ENCODE measurements around the gene GMPR. TPM values are rescaled to one million over a fixed set of nuclear protein-coding genes. Genes with fewer than 3 reads are reported as not detected.
A peak's percentile ranks its signal among the peaks of the same experiment; 100 is the strongest.

The GMPR gene
- total and polyA plus RNA-seq, 9 donors, result 27.0 to 66.6 (median 51.6) TPM

- Histone ChIP-seq H3K9me3 (replicated peaks; ENCODE audit: control insufficient read depth, low read depth, low read length) (no peaks in the 10 kb centered on the region), H3K27me3 (ENCODE audit: control insufficient read depth, insufficient read depth, low read length) (no peaks in the 10 kb centered on the region), H3K27ac (ENCODE audit: low read length) (no peak overlapping the region), H3K4me1 (ENCODE audit: control insufficient read depth, insufficient read depth, low read length) (peaks cover 56% of the 10 kb centered on the region), H3K4me3 (ENCODE audit: low read length) (no peak overlapping the region), H3K36me3 (ENCODE audit: control insufficient read depth, insufficient read depth, low read length) (no peaks in the 10 kb centered on the region)
- DNase-seq, result no peak
- WGBS (ENCODE audit: insufficient coverage), result 60% methylated on average over 1 of the region's 3 CpGs
Measured at GRCh38 chr6:16333580-16333979, 95.2 kb downstream of the GMPR start.

- peak overlapping the region; percentile 51 for H3K27ac ChIP-seq (ENCODE audit: low read length)
- H3K4me3 ChIP-seq (ENCODE audit: low read length), result no peak overlapping the region
- H3K4me1 ChIP-seq (ENCODE audit: control insufficient read depth, insufficient read depth, low read length), result peaks cover 61% of the 10 kb centered on the region
- WGBS (ENCODE audit: insufficient coverage), result 60% methylated on average over 3 of the region's 3 CpGs
- peak; percentile 79 for DNase-seq
- H3K27me3 ChIP-seq (ENCODE audit: control insufficient read depth, insufficient read depth, low read length), result no peaks in the 10 kb centered on the region
- H3K9me3 ChIP-seq (replicated peaks; ENCODE audit: control insufficient read depth, low read depth, low read length), result no peaks in the 10 kb centered on the region
- no peaks in the 10 kb centered on the region for H3K36me3 ChIP-seq (ENCODE audit: control insufficient read depth, insufficient read depth, low read length)
Measured at GRCh38 chr6:16334671-16335070, 96.3 kb downstream of the GMPR start.

GRCh38 chr6:16335176-16335575, 96.8 kb downstream of the GMPR start:
- no peak for DNase-seq
- no peaks in the 10 kb centered on the region for H3K27me3 ChIP-seq (ENCODE audit: control insufficient read depth, insufficient read depth, low read length)
- 64% methylated on average over 7 of the region's 10 CpGs for WGBS (ENCODE audit: insufficient coverage)
- H3K4me1 ChIP-seq (ENCODE audit: control insufficient read depth, insufficient read depth, low read length), result peaks cover 61% of the 10 kb centered on the region
- no peaks in the 10 kb centered on the region for H3K9me3 ChIP-seq (replicated peaks; ENCODE audit: control insufficient read depth, low read depth, low read length)
- peak overlapping the region; percentile 51 for H3K27ac ChIP-seq (ENCODE audit: low read length)
- H3K36me3 ChIP-seq (ENCODE audit: control insufficient read depth, insufficient read depth, low read length), result no peaks in the 10 kb centered on the region
- H3K4me3 ChIP-seq (ENCODE audit: low read length), result no peak overlapping the region

- DNase-seq, result peak; percentile 65
- H3K4me3 ChIP-seq (ENCODE audit: low read length), result no peak overlapping the region
- no peaks in the 10 kb centered on the region for H3K36me3 ChIP-seq (ENCODE audit: control insufficient read depth, insufficient read depth, low read length)
- H3K9me3 ChIP-seq (replicated peaks; ENCODE audit: control insufficient read depth, low read depth, low read length), result no peaks in the 10 kb centered on the region
- WGBS (ENCODE audit: insufficient coverage), result 20% methylated on average over 2 of the region's 6 CpGs
- peaks cover 59% of the 10 kb centered on the region for H3K4me1 ChIP-seq (ENCODE audit: control insufficient read depth, insufficient read depth, low read length)
- peak overlapping the region; percentile 94 for H3K27ac ChIP-seq (ENCODE audit: low read length)
- H3K27me3 ChIP-seq (ENCODE audit: control insufficient read depth, insufficient read depth, low read length), result no peaks in the 10 kb centered on the region
Measured at GRCh38 chr6:16336056-16336818, 97.8 kb downstream of the GMPR start.

- DNase-seq, result peak; percentile 92
- Histone ChIP-seq H3K4me3 (ENCODE audit: low read length) (no peak overlapping the region), H3K4me1 (ENCODE audit: control insufficient read depth, insufficient read depth, low read length) (peaks cover 57% of the 10 kb centered on the region), H3K36me3 (ENCODE audit: control insufficient read depth, insufficient read depth, low read length) (no peaks in the 10 kb centered on the region), H3K9me3 (replicated peaks; ENCODE audit: control insufficient read depth, low read depth, low read length) (no peaks in the 10 kb centered on the region), H3K27ac (ENCODE audit: low read length) (peak overlapping the region; percentile 94), H3K27me3 (ENCODE audit: control insufficient read depth, insufficient read depth, low read length) (no peaks in the 10 kb centered on the region)
- WGBS (ENCODE audit: insufficient coverage), result no CpG with 5 or more reads among the region's 6 CpGs
Measured at GRCh38 chr6:16336911-16337294, 98.5 kb downstream of the GMPR start.

- no peaks in the 10 kb centered on the region for H3K27me3 ChIP-seq (ENCODE audit: control insufficient read depth, insufficient read depth, low read length)
- 12% methylated on average over 11 of the region's 13 CpGs for WGBS (ENCODE audit: insufficient coverage)
- no peaks in the 10 kb centered on the region for H3K36me3 ChIP-seq (ENCODE audit: control insufficient read depth, insufficient read depth, low read length)
- peaks cover 57% of the 10 kb centered on the region for H3K4me1 ChIP-seq (ENCODE audit: control insufficient read depth, insufficient read depth, low read length)
- no peak overlapping the region for H3K4me3 ChIP-seq (ENCODE audit: low read length)
- peak; percentile 99 for DNase-seq
- no peaks in the 10 kb centered on the region for H3K9me3 ChIP-seq (replicated peaks; ENCODE audit: control insufficient read depth, low read depth, low read length)
- H3K27ac ChIP-seq (ENCODE audit: low read length), result peak overlapping the region; percentile 94
Measured at GRCh38 chr6:16337295-16337975, 99.0 kb downstream of the GMPR start.

- no peaks in the 10 kb centered on the region for H3K9me3 ChIP-seq (replicated peaks; ENCODE audit: control insufficient read depth, low read depth, low read length)
- no CpG with 5 or more reads among the region's 10 CpGs for WGBS (ENCODE audit: insufficient coverage)
- no peak overlapping the region for H3K4me3 ChIP-seq (ENCODE audit: low read length)
- H3K27ac ChIP-seq (ENCODE audit: low read length), result peak overlapping the region; percentile 64
- H3K36me3 ChIP-seq (ENCODE audit: control insufficient read depth, insufficient read depth, low read length), result no peaks in the 10 kb centered on the region
- peak; percentile 86 for DNase-seq
- peaks cover 58% of the 10 kb centered on the region for H3K4me1 ChIP-seq (ENCODE audit: control insufficient read depth, insufficient read depth, low read length)
- H3K27me3 ChIP-seq (ENCODE audit: control insufficient read depth, insufficient read depth, low read length), result no peaks in the 10 kb centered on the region
Measured at GRCh38 chr6:16338577-16339264, 100.3 kb downstream of the GMPR start.

GRCh38 chr6:16339265-16339587, 100.8 kb downstream of the GMPR start:
- no peak for DNase-seq
- Histone ChIP-seq H3K27ac (ENCODE audit: low read length) (peak overlapping the region; percentile 64), H3K4me3 (ENCODE audit: low read length) (no peak overlapping the region), H3K4me1 (ENCODE audit: control insufficient read depth, insufficient read depth, low read length) (peaks cover 58% of the 10 kb centered on the region), H3K36me3 (ENCODE audit: control insufficient read depth, insufficient read depth, low read length) (no peaks in the 10 kb centered on the region), H3K27me3 (ENCODE audit: control insufficient read depth, insufficient read depth, low read length) (no peaks in the 10 kb centered on the region), H3K9me3 (replicated peaks; ENCODE audit: control insufficient read depth, low read depth, low read length) (no peaks in the 10 kb centered on the region)
- no CpG with 5 or more reads among the region's 3 CpGs for WGBS (ENCODE audit: insufficient coverage)

GRCh38 chr6:16343593-16343992, 105.2 kb downstream of the GMPR start:
- Histone ChIP-seq H3K4me3 (ENCODE audit: low read length) (no peak overlapping the region), H3K36me3 (ENCODE audit: control insufficient read depth, insufficient read depth, low read length) (no peaks in the 10 kb centered on the region), H3K27ac (ENCODE audit: low read length) (no peak overlapping the region), H3K4me1 (ENCODE audit: control insufficient read depth, insufficient read depth, low read length) (peaks cover 40% of the 10 kb centered on the region), H3K9me3 (replicated peaks; ENCODE audit: control insufficient read depth, low read depth, low read length) (no peaks in the 10 kb centered on the region), H3K27me3 (ENCODE audit: control insufficient read depth, insufficient read depth, low read length) (no peaks in the 10 kb centered on the region)
- DNase-seq, result no peak
- WGBS (ENCODE audit: insufficient coverage), result 94% methylated on average over 3 of the region's 8 CpGs

- H3K4me1 ChIP-seq (ENCODE audit: control insufficient read depth, insufficient read depth, low read length), result peaks cover 32% of the 10 kb centered on the region
- H3K27me3 ChIP-seq (ENCODE audit: control insufficient read depth, insufficient read depth, low read length), result no peaks in the 10 kb centered on the region
- no peak overlapping the region for H3K27ac ChIP-seq (ENCODE audit: low read length)
- no peaks in the 10 kb centered on the region for H3K36me3 ChIP-seq (ENCODE audit: control insufficient read depth, insufficient read depth, low read length)
- H3K9me3 ChIP-seq (replicated peaks; ENCODE audit: control insufficient read depth, low read depth, low read length), result no peaks in the 10 kb centered on the region
- no peak for DNase-seq
- WGBS (ENCODE audit: insufficient coverage), result 60% methylated on average over 1 of the region's 6 CpGs
- no peak overlapping the region for H3K4me3 ChIP-seq (ENCODE audit: low read length)
Measured at GRCh38 chr6:16344756-16345155, 106.4 kb downstream of the GMPR start.

All from muscle of leg (tissue), 11 donors.